Calu3 (cell line): Measurements from ENCODE around the gene GDI2. TPM values are rescaled to one million over a fixed set of nuclear protein-coding genes. Genes with fewer than 3 reads are reported as not detected.
"Not testable (repeated sequence)": the region's sequence is repeated elsewhere in the genome, so short reads cannot be mapped to it uniquely, and the experiment has no call there.

Experiments
- BruUV-seq: library from RNA; stranded (reverse); fragments of 400-500 nt; replicated peaks from 2 replicates; lab custom pipeline; 2021; lab: Mats Ljungman, UMichigan
- CTCF ChIA-PET: fragments of 300-600 bp; sonication (Branson Sonifier 250); formaldehyde crosslinking; loops from one replicate; lab custom pipeline; 2022; ENCODE audit warnings: antibody characterized with exemption; lab: Charles Lee
- DNase-seq: peaks from one replicate; pipeline ENCODE4 v3.0.0; 2022
- H3K27ac Mint-ChIP-seq: one replicate; pipeline ENCODE4 v1.8.0; 2022; ENCODE audit warnings: mixed read lengths; ENCODE audit not compliant: unreplicated experiment
- H3K27me3 Mint-ChIP-seq: one replicate; pipeline ENCODE4 v1.8.0; 2022; ENCODE audit warnings: mixed read lengths; ENCODE audit not compliant: unreplicated experiment
- H3K36me3 Mint-ChIP-seq: one replicate; pipeline ENCODE4 v1.8.0; 2022; ENCODE audit warnings: mild to moderate bottlenecking, moderate library complexity, mixed read lengths; ENCODE audit not compliant: insufficient read depth, unreplicated experiment
- H3K4me1 Mint-ChIP-seq: one replicate; pipeline ENCODE4 v1.8.0; 2022; ENCODE audit warnings: mild to moderate bottlenecking, low read depth, mixed read lengths; ENCODE audit not compliant: unreplicated experiment
- H3K4me3 Mint-ChIP-seq: one replicate; pipeline ENCODE4 v1.8.0; 2022; ENCODE audit warnings: mild to moderate bottlenecking, low read depth, moderate library complexity, mixed read lengths; ENCODE audit not compliant: unreplicated experiment
- H3K9me3 Mint-ChIP-seq: one replicate; pipeline ENCODE4 v1.8.0; 2022; ENCODE audit warnings: low read depth, mixed read lengths; ENCODE audit not compliant: unreplicated experiment
- intact Hi-C: fragments of 100-400 bp; cut with micrococcal nuclease; formaldehyde crosslinking; loops from one replicate; pipeline ENCODE4 v1.10.0; 2022; ENCODE audit not compliant: unreplicated experiment
- total RNA-seq: library from RNA; stranded (reverse); gene quantifications from 2 replicates; pipeline ENCODE4 v1.2.3, GENCODE V29; 2022
- TF ChIP-seq, protein P1 (sequence below): fragments of 200-600 bp; IDR thresholded peaks from one replicate; pipeline ENCODE4 v1.8.0; 2022; ENCODE audit warnings: antibody characterized with exemption; ENCODE audit not compliant: unreplicated experiment

GDI2 gene
- total RNA-seq, 1 experiment from 2014 or later = 215 TPM

GRCh38 chr10:5810225-5810624 lies 3.0 kb downstream of the GDI2 start:
- DNase-seq = no peak
- Mint-ChIP-seq H3K4me3 (peak overlapping the region; percentile 86), H3K9me3 (no peaks in the 10 kb centered on the region), H3K36me3 (peaks cover 50% of the 10 kb centered on the region), H3K4me1 (peaks cover 26% of the 10 kb centered on the region), H3K27me3 (no peaks in the 10 kb centered on the region), H3K27ac (peak overlapping the region; percentile 45)
- intact Hi-C loops = loop anchor here (2.0 to 5.0 kb wide), 3 partner anchors 62 to 167 kb away; partner anchors contain the start of gene IL15RA
- CTCF ChIA-PET = interaction anchor here (0.7 kb wide), 1 partner anchor 309 kb away, joined by 3 read pairs; no protein-coding TSS in a partner anchor
- TF ChIP-seq, protein P1, sequence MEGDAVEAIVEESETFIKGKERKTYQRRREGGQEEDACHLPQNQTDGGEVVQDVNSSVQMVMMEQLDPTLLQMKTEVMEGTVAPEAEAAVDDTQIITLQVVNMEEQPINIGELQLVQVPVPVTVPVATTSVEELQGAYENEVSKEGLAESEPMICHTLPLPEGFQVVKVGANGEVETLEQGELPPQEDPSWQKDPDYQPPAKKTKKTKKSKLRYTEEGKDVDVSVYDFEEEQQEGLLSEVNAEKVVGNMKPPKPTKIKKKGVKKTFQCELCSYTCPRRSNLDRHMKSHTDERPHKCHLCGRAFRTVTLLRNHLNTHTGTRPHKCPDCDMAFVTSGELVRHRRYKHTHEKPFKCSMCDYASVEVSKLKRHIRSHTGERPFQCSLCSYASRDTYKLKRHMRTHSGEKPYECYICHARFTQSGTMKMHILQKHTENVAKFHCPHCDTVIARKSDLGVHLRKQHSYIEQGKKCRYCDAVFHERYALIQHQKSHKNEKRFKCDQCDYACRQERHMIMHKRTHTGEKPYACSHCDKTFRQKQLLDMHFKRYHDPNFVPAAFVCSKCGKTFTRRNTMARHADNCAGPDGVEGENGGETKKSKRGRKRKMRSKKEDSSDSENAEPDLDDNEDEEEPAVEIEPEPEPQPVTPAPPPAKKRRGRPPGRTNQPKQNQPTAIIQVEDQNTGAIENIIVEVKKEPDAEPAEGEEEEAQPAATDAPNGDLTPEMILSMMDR = no peak
- no TSS peak for BruUV-seq

- H3K4me1 Mint-ChIP-seq = peaks cover 26% of the 10 kb centered on the region
- H3K9me3 Mint-ChIP-seq = no peaks in the 10 kb centered on the region
- peak overlapping the region; percentile 6 for H3K27ac Mint-ChIP-seq
- no peak for DNase-seq
- CTCF ChIA-PET = interaction anchor here (0.7 to 1.2 kb wide), 2 partner anchors 81 to 309 kb away, joined by 3 to 4 read pairs; partner anchors contain the start of genes ANKRD16 and FBH1
- peak overlapping the region; percentile 86 for H3K4me3 Mint-ChIP-seq
- intact Hi-C loops = loop anchor here (2.0 to 5.0 kb wide), 3 partner anchors 63 to 168 kb away; partner anchors contain the start of gene IL15RA
- TF ChIP-seq, protein P1 = no peak
- no peaks in the 10 kb centered on the region for H3K27me3 Mint-ChIP-seq
- H3K36me3 Mint-ChIP-seq = peaks cover 53% of the 10 kb centered on the region
- no TSS peak for BruUV-seq
These were observed 3.6 kb downstream of the GDI2 start for GRCh38 chr10:5809527-5810154.

DNA sequence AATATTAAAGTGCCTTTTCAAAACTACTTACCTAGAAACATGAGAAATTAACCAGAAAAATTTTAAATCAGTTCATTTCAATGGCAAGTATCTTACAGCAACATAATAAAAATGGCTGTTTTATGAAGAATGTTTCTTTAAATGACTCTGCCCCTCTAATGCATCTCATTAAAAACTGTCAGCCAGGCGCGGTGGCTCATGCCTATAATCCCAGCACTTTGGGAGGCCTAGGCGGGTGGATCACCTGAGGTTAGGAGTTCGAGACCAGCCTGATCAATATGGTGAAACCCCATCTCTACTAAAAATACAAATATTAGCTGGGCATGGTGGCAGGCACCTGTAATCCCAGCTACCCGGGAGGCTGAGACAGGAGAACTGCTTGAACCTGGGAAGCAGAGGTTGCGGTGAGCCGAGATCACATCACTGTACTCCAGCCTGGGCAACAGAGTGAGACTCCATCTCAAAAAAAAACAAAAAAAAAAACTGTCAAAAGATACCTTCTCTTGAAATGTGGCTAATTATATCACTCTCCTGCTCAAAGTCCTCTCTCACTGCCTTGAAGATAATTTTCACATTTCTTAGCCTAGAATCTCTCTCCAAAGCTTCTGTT lies 4.3 kb downstream of the GDI2 start:
- CTCF ChIA-PET = interaction anchor here (0.6 to 1.2 kb wide), 2 partner anchors 78 to 81 kb away, joined by 3 to 4 read pairs; partner anchors contain the start of genes ANKRD16 and FBH1
- peak overlapping the region; percentile 6 for H3K27ac Mint-ChIP-seq
- DNase-seq, BruUV-seq, H3K27me3 Mint-ChIP-seq, intact Hi-C loops, H3K9me3 Mint-ChIP-seq: not testable (repeated sequence)
- H3K36me3 Mint-ChIP-seq = peaks cover 57% of the 10 kb centered on the region
- peaks cover 26% of the 10 kb centered on the region for H3K4me1 Mint-ChIP-seq
- H3K4me3 Mint-ChIP-seq = peak overlapping the region; percentile 86

DNA sequence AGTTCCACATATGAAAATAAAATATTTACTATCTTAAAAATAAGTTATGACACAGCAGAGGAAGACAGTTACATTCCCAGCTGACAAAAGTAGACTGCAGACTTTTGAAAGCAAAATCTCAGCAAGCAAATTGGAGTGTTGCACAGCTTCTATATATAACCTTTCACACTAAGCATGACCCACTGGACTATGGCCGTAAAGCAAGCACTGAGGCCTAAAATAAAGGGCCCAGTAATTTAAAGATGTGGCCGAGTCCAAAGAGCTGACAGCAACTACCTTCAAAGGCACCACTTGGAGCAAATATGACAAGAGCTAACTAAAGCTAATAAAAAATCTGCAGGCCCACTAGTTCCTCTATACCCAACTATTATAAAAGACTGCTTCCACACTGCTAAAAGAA lies 6.5 kb downstream of the GDI2 start:
- CTCF ChIA-PET = no interaction called here
- intact Hi-C loops = no loop called here
- peaks cover 35% of the 10 kb centered on the region for H3K36me3 Mint-ChIP-seq
- DNase-seq = no peak
- H3K4me3 Mint-ChIP-seq = no peak overlapping the region
- TF ChIP-seq, protein P1 = no peak
- BruUV-seq = no TSS peak
- peaks cover 26% of the 10 kb centered on the region for H3K4me1 Mint-ChIP-seq
- H3K9me3 Mint-ChIP-seq = no peaks in the 10 kb centered on the region
- H3K27me3 Mint-ChIP-seq = no peaks in the 10 kb centered on the region
- no peak overlapping the region for H3K27ac Mint-ChIP-seq
